ENCODE results near the gene SNX19. TPM values are rescaled to one million over a fixed set of nuclear protein-coding genes. Genes with fewer than 3 reads are reported as not detected.

SNX19 gene
- total RNA-seq, 4 donors from 2014 or later, result 37.9 to 88.2 (median 72.0) TPM

DNA sequence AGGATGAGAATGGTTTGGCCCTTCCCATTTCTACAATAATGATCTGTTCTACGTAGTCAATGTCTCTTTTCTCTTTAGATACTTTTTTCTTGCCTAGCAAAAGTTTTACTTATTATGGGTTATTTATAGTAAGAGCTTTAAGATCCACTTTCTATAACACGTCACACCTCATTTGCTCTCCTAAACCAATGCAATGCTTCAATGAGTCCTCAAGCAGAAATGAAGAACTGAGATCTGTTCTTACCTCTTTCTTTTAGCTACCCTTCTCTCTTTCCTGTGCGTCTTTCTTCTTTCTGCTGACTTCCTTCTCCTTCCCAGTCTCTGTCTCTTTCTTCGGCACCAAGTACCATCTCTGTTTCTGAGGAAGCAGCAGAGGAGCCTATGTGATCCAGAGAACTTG, 61.8 kb downstream of the SNX19 start:
- Histone ChIP-seq H3K9me3 (no peaks in the 10 kb centered on the region), H3K27me3 (no peaks in the 10 kb centered on the region), H3K27ac (no peak overlapping the region), H3K36me3 (no peaks in the 10 kb centered on the region), H3K4me1 (no peaks in the 10 kb centered on the region), H3K4me3 (no peak overlapping the region)
- ATAC-seq (no peak), DNase-seq (no peak)
- intact Hi-C loops (cut with DNase I; ENCODE audit: low total_unique reads) (no loop called here), in situ Hi-C loops (cut with MboI; ENCODE audit: low sequenced_read_pairs in 4 of 4) (loop anchor here in 1 of 4 donors (25.0 kb wide), 1 partner anchor 642 kb away; no protein-coding TSS in a partner anchor)
- TF ChIP-seq, protein P1, sequence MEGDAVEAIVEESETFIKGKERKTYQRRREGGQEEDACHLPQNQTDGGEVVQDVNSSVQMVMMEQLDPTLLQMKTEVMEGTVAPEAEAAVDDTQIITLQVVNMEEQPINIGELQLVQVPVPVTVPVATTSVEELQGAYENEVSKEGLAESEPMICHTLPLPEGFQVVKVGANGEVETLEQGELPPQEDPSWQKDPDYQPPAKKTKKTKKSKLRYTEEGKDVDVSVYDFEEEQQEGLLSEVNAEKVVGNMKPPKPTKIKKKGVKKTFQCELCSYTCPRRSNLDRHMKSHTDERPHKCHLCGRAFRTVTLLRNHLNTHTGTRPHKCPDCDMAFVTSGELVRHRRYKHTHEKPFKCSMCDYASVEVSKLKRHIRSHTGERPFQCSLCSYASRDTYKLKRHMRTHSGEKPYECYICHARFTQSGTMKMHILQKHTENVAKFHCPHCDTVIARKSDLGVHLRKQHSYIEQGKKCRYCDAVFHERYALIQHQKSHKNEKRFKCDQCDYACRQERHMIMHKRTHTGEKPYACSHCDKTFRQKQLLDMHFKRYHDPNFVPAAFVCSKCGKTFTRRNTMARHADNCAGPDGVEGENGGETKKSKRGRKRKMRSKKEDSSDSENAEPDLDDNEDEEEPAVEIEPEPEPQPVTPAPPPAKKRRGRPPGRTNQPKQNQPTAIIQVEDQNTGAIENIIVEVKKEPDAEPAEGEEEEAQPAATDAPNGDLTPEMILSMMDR (IDR thresholded peaks at IDR 0.05 in 4 of 5, conservative IDR thresholded peaks at IDR 0.05 in 1 of 5), result no peak
- TF ChIP-seq POLR2A (IDR thresholded peaks at IDR 0.05), result no peak

DNA sequence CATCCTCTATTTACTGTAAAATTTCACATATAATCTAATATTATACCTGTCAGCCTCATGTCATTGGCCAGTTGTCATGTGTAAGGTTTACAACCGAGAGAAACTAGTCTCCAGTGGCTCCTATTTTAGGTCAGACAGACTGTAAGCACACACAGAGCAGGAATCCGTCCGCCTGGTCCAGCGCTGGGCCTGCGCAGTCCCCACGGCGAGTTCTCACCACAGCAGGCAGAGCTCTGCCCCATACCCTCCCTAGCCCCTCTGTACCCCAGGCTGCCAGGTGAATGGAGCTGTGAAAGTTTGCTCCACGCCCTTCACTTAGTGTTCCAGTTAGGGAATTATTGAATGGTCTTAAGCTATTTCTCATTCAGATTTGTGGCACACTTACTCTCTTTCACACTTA, 63.7 kb downstream of the SNX19 start:
- ATAC-seq, result no peak
- TF ChIP-seq, protein P1 (IDR thresholded peaks at IDR 0.05 in 4 of 5, conservative IDR thresholded peaks at IDR 0.05 in 1 of 5), result no peak
- TF ChIP-seq POLR2A (IDR thresholded peaks at IDR 0.05), result no peak
- intact Hi-C loops (cut with DNase I; ENCODE audit: low total_unique reads) (no loop called here), in situ Hi-C loops (cut with MboI; ENCODE audit: low sequenced_read_pairs in 4 of 4) (loop anchor here in 1 of 4 donors (25.0 kb wide), 1 partner anchor 640 kb away; no protein-coding TSS in a partner anchor)
- no peaks in the 10 kb centered on the region for H3K27me3 ChIP-seq
- no peak overlapping the region for H3K4me3 ChIP-seq
- H3K36me3 ChIP-seq, result no peaks in the 10 kb centered on the region
- H3K4me1 ChIP-seq, result no peaks in the 10 kb centered on the region
- no peak for DNase-seq
- H3K27ac ChIP-seq, result no peak overlapping the region
- H3K9me3 ChIP-seq, result no peaks in the 10 kb centered on the region

DNA sequence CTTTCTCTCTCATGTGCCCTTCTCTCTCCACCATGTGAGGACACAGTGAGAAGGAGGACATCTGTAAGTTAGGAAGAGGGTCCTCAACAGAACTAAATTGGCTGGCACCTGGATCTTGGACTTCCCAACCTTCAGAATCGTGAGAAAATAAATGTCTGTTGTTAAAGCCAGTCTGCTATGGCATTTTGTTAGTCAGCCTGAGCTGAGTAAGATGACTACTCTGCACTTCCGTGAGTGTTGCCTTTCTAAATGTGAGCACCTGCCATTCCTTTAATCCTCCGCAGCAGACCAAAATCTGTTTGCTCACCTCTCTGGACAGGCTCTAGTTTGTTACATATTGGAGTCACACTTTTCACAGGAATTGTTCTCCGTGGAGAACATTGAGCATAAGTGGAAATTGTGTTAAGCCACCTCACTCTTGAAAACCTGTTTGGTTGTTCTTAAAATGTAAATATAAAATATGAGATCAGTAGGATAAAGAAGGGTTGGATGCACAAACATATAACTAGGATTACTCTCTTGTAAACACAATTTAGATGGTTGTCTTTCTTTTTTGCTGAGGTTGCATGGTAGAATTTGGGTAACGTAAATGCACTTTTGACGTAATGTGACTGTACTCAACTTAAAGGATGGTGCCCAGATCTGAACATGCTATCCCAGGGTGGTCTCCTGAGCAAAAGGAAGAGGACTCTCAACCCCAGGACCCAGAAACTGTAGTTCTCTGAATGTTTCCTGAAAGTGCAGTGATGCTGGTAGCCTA, 65.9 kb downstream of the SNX19 start:
- H3K9me3 ChIP-seq, result no peaks in the 10 kb centered on the region
- intact Hi-C loops (cut with DNase I; ENCODE audit: low total_unique reads) (no loop called here), in situ Hi-C loops (cut with MboI; ENCODE audit: low sequenced_read_pairs in 4 of 4) (loop anchor here in 1 of 4 donors (25.0 kb wide), 1 partner anchor 638 kb away; no protein-coding TSS in a partner anchor)
- no peak for ATAC-seq
- no peaks in the 10 kb centered on the region for H3K36me3 ChIP-seq
- H3K27ac ChIP-seq, result no peak overlapping the region
- no peak for DNase-seq
- TF ChIP-seq, protein P1 (IDR thresholded peaks at IDR 0.05 in 4 of 5, conservative IDR thresholded peaks at IDR 0.05 in 1 of 5), result no peak
- no peak for TF ChIP-seq POLR2A (IDR thresholded peaks at IDR 0.05)
- H3K4me3 ChIP-seq, result no peak overlapping the region
- H3K27me3 ChIP-seq, result no peaks in the 10 kb centered on the region
- no peaks in the 10 kb centered on the region for H3K4me1 ChIP-seq

DNA sequence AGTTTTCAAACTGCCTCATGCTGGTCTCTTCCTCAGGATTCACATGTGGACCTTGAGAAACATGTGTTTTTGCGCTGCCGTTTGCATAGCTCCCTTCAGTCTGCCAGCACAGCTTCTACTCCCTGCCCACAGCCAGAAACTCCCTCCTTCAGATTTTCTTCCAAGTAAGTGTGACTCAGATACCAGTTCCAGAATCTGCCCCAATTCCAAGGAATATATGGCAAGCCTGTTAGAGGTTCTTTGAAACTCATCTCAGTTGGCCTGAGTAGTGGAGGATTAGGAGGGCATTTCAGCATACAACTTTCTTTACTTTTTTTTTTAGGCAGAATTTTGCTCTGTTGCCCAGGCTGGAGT, 67.1 kb downstream of the SNX19 start:
- intact Hi-C loops (cut with DNase I; ENCODE audit: low total_unique reads) (no loop called here), in situ Hi-C loops (cut with MboI; ENCODE audit: low sequenced_read_pairs in 4 of 4) (no loop called here)
- H3K27me3 ChIP-seq, result no peaks in the 10 kb centered on the region
- DNase-seq (no peak), ATAC-seq (peak; percentile 30 to 33)
- no peaks in the 10 kb centered on the region for H3K4me1 ChIP-seq
- no peaks in the 10 kb centered on the region for H3K36me3 ChIP-seq
- H3K27ac ChIP-seq, result no peak overlapping the region
- H3K9me3 ChIP-seq, result no peaks in the 10 kb centered on the region
- TF ChIP-seq, protein P1 (IDR thresholded peaks at IDR 0.05 in 4 of 5, conservative IDR thresholded peaks at IDR 0.05 in 1 of 5), result no peak
- no peak for TF ChIP-seq POLR2A (IDR thresholded peaks at IDR 0.05)
- H3K4me3 ChIP-seq, result no peak overlapping the region

Data from gastrocnemius medialis (tissue), 4 donors.